Liver (tissue), 9 donors: ENCODE measurements around the gene RABL3. TPM values are rescaled to one million over a fixed set of nuclear protein-coding genes. Genes with fewer than 3 reads are reported as not detected.

Experiments used
- DNase-seq: peaks from one replicate; pipeline ENCODE4 v3.0.0-alpha.2; 2017; ENCODE audit warnings: low spot score
- H3K27ac ChIP-seq, 2 donors: one replicate each; pipeline ENCODE4 v1.7.0; 2013; ENCODE audit warnings: inconsistent platforms in 2 of 2, low read length in 2 of 2, control low read depth in 1 of 2, low read depth in 1 of 2, mild to moderate bottlenecking in 1 of 2
- H3K27me3 ChIP-seq, 4 donors: one replicate each; pipeline versions ENCODE4 v1.6.1 to v1.7.0; 2013; ENCODE audit warnings: low read length in 3 of 4, inconsistent platforms in 1 of 4, mild to moderate bottlenecking in 1 of 4, moderate library complexity in 1 of 4; ENCODE audit not compliant: control insufficient read depth in 4 of 4, insufficient read depth in 4 of 4
- H3K36me3 ChIP-seq, 4 donors: one replicate each; pipeline versions ENCODE4 v1.6.1 to v1.7.0; 2013; ENCODE audit warnings: low read length in 3 of 4, mild to moderate bottlenecking in 3 of 4, low read depth in 1 of 4, moderate library complexity in 1 of 4; ENCODE audit not compliant: control insufficient read depth in 4 of 4, insufficient read depth in 3 of 4
- H3K4me1 ChIP-seq, 4 donors: one replicate each; pipeline versions ENCODE4 v1.6.1 to v1.7.0; 2013; ENCODE audit warnings: low read length in 3 of 4, mild to moderate bottlenecking in 3 of 4, moderate library complexity in 1 of 4; ENCODE audit not compliant: control insufficient read depth in 4 of 4, insufficient read depth in 4 of 4
- H3K4me3 ChIP-seq, 3 donors: one replicate each; pipeline versions ENCODE4 v1.6.1 to v1.7.0; 2013; ENCODE audit warnings: low read length in 3 of 3, control low read depth in 1 of 3, low read depth in 1 of 3, mild to moderate bottlenecking in 1 of 3
- H3K9ac ChIP-seq, 2 donors: one replicate each; pipeline ENCODE4 v1.7.0; 2013; ENCODE audit warnings: low read length in 2 of 2, mild to moderate bottlenecking in 2 of 2, moderate library complexity in 2 of 2, control low read depth in 1 of 2, low read depth in 1 of 2
- H3K9me3 ChIP-seq, 4 donors: one replicate each; pipeline versions ENCODE4 v1.6.1 to v1.7.0; 2013; ENCODE audit warnings: low read length in 3 of 4; ENCODE audit not compliant: control insufficient read depth in 4 of 4
- EGR1 ChIP-seq, 2 donors: IDR thresholded peaks; 2 replicates each; pipeline ENCODE4 v1.6.1; 2016 to 2018; ENCODE audit warnings: antibody characterized with exemption in 2 of 2, low read depth in 2 of 2
- FOXA1 ChIP-seq: IDR thresholded peaks from 2 replicates; pipeline ENCODE4 v1.6.1; 2016; ENCODE audit warnings: antibody characterized with exemption
- FOXA2 ChIP-seq: IDR thresholded peaks from 2 replicates; pipeline ENCODE4 v1.6.1; 2016; ENCODE audit warnings: antibody characterized with exemption
- GABPA ChIP-seq, 2 donors: IDR thresholded peaks in 1 of 2; conservative IDR thresholded peaks in 1 of 2; 2 replicates each; pipeline ENCODE4 v1.6.1; 2016; ENCODE audit warnings: antibody characterized with exemption in 2 of 2, mild to moderate bottlenecking in 1 of 2, moderate library complexity in 1 of 2
- HNF4A ChIP-seq, 2 donors: conservative IDR thresholded peaks; 2 replicates each; pipeline ENCODE4 v1.6.1; 2016; ENCODE audit warnings: antibody characterized with exemption in 2 of 2, mild to moderate bottlenecking in 2 of 2
- HNF4G ChIP-seq: IDR thresholded peaks from 2 replicates; pipeline ENCODE4 v1.6.1; 2016; ENCODE audit warnings: antibody characterized with exemption
- JUND ChIP-seq, 2 donors: IDR thresholded peaks; 2 replicates each; pipeline ENCODE4 v1.6.1; 2016; ENCODE audit warnings: antibody characterized with exemption in 2 of 2
- NR2F2 ChIP-seq: IDR thresholded peaks from 2 replicates; pipeline ENCODE4 v1.6.1; 2016; ENCODE audit warnings: antibody characterized with exemption
- RAD21 ChIP-seq, 2 donors: IDR thresholded peaks; 2 replicates each; pipeline ENCODE4 v1.6.1; 2016; ENCODE audit warnings: antibody characterized with exemption in 2 of 2, mild to moderate bottlenecking in 2 of 2
- REST ChIP-seq: IDR thresholded peaks from 2 replicates; pipeline ENCODE4 v1.6.1; 2016; ENCODE audit warnings: antibody characterized with exemption, mild to moderate bottlenecking
- SP1 ChIP-seq: IDR thresholded peaks from 2 replicates; pipeline ENCODE4 v1.6.1; 2018; ENCODE audit warnings: antibody characterized with exemption, mild to moderate bottlenecking
- TAF1 ChIP-seq: conservative IDR thresholded peaks from 2 replicates; pipeline ENCODE4 v1.6.1; 2016; ENCODE audit warnings: antibody characterized with exemption, mild to moderate bottlenecking
- YY1 ChIP-seq: IDR thresholded peaks from 2 replicates; pipeline ENCODE4 v1.6.1; 2016; ENCODE audit warnings: antibody characterized with exemption, mild to moderate bottlenecking
- ZBTB33 ChIP-seq: IDR thresholded peaks from 2 replicates; pipeline ENCODE4 v1.6.1; 2016; ENCODE audit warnings: antibody characterized with exemption
- WGBS: extraction: QIAGEN DNeasy Blood & Tissue Kit; methylation state at CpG from one replicate; pipeline ENCODE4 v1.1.7; 2013; 5-methylcytosine and 5-hydroxymethylcytosine counted together
- polyA plus RNA-seq, 2 donors: library from polyadenylated mRNA; stranded (reverse) in 1 of 2; unstranded in 1 of 2; fragments of 200-250 nt in 1 of 2; fragments of >200 nt in 1 of 2; fragmentation: Nextera tagmentation in 1 of 2; extraction: Ambion mirVana in 1 of 2; gene quantifications; one replicate each; pipeline versions ENCODE4 v1.2.1 to v1.2.3, GENCODE V29; 2013 to 2015
- total RNA-seq, 2 donors: library from RNA; depleted of rRNA; stranded (reverse); fragments of >200 nt; gene quantifications; one replicate each; pipeline ENCODE4 v1.2.3, GENCODE V29; 2014
- TF ChIP-seq, protein P1 (sequence below): IDR thresholded peaks from 2 replicates; pipeline ENCODE4 v1.6.1; 2016; ENCODE audit warnings: antibody characterized with exemption
- TF ChIP-seq, protein P2 (sequence below): fragments of 150-350 bp; IDR thresholded peaks from 2 replicates; pipeline ENCODE4 v1.5.1; 2017; ENCODE audit warnings: improper control_type of control experiment, low read depth, low read length; ENCODE audit not compliant: missing input control
- donor health status: healthy.
- donor health status: healthy.
- donor health status: healthy.
- donor health status: healthy.
- donor health status: healthy.

Gene RABL3
- total and polyA plus RNA-seq, 4 donors: 8.6 to 14.1 (median 13.1) TPM

- 96% methylated on average over 1 of the region's 1 CpG for WGBS
- no peak overlapping the region for H3K27ac ChIP-seq
Measured at GRCh38 chr3:120685411-120685810, 56.9 kb downstream of the RABL3 start.

More at GRCh38 chr3:120685411-120685810, 56.9 kb downstream of the RABL3 start:
- H3K4me3 ChIP-seq: no peak overlapping the region
- DNase-seq: no peak
- no peaks in the 10 kb centered on the region for H3K9me3 ChIP-seq
- no peaks in the 10 kb centered on the region for H3K27me3 ChIP-seq
- H3K9ac ChIP-seq: no peak overlapping the region
- no peak for TF ChIP-seq YY1
- TF ChIP-seq SP1: no peak
- no peak for TF ChIP-seq GABPA (IDR thresholded peaks at IDR 0.05 in 1 of 2, conservative IDR thresholded peaks at IDR 0.05 in 1 of 2)
- TF ChIP-seq REST: no peak
- no peak for TF ChIP-seq RAD21 (IDR thresholded peaks at IDR 0.05)
- TF ChIP-seq HNF4G: no peak
- TF ChIP-seq ZBTB33: no peak
- TF ChIP-seq FOXA1: no peak
- no peak for TF ChIP-seq TAF1
- no peak for TF ChIP-seq EGR1 (IDR thresholded peaks at IDR 0.05; ENCODE audit: low read depth in 2 of 2)
- TF ChIP-seq HNF4A (conservative IDR thresholded peaks at IDR 0.05): no peak
- TF ChIP-seq, protein P1, sequence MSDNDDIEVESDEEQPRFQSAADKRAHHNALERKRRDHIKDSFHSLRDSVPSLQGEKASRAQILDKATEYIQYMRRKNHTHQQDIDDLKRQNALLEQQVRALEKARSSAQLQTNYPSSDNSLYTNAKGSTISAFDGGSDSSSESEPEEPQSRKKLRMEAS: no peak
- TF ChIP-seq NR2F2: no peak
- TF ChIP-seq JUND (IDR thresholded peaks at IDR 0.05): no peak
- no peak for TF ChIP-seq FOXA2
- TF ChIP-seq, protein P2, sequence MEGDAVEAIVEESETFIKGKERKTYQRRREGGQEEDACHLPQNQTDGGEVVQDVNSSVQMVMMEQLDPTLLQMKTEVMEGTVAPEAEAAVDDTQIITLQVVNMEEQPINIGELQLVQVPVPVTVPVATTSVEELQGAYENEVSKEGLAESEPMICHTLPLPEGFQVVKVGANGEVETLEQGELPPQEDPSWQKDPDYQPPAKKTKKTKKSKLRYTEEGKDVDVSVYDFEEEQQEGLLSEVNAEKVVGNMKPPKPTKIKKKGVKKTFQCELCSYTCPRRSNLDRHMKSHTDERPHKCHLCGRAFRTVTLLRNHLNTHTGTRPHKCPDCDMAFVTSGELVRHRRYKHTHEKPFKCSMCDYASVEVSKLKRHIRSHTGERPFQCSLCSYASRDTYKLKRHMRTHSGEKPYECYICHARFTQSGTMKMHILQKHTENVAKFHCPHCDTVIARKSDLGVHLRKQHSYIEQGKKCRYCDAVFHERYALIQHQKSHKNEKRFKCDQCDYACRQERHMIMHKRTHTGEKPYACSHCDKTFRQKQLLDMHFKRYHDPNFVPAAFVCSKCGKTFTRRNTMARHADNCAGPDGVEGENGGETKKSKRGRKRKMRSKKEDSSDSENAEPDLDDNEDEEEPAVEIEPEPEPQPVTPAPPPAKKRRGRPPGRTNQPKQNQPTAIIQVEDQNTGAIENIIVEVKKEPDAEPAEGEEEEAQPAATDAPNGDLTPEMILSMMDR: no peak
- H3K4me1 ChIP-seq: peaks cover 2 to 22% (median 12%) of the 10 kb centered on the region in 4 donors
- no peaks in the 10 kb centered on the region for H3K36me3 ChIP-seq
